Neural progenitor cell (in vitro differentiated cells): Measurements from ENCODE around the gene CCDC178. TPM values are rescaled to one million over a fixed set of nuclear protein-coding genes. Genes with fewer than 3 reads are reported as not detected.

Experiments used
- DNase-seq: peaks from one replicate; pipeline ENCODE4 v3.0.0-alpha.2; 2016; ENCODE audit warnings: low spot score
- H2AFZ ChIP-seq: fragments of 200-600 bp; sonication (generic); replicated peaks from 2 replicates; pipeline ENCODE4 v1.6.1; 2016; ENCODE audit warnings: antibody characterized with exemption
- H3F3A ChIP-seq: fragments of 200-600 bp; sonication (generic); 2 replicates; pipeline ENCODE4 v1.6.1; 2016; ENCODE audit warnings: antibody characterized with exemption, low read depth
- H3K27ac ChIP-seq: fragments of 200-600 bp; sonication (generic); 2 replicates; pipeline ENCODE4 v1.5.1; 2016; ENCODE audit warnings: mild to moderate bottlenecking
- H3K27me3 ChIP-seq: fragments of 200-600 bp; sonication (generic); 2 replicates; pipeline ENCODE4 v1.6.1; 2016; ENCODE audit warnings: mild to moderate bottlenecking, moderate library complexity
- H3K36me3 ChIP-seq: fragments of 200-600 bp; sonication (generic); 2 replicates; pipeline ENCODE4 v1.5.1; 2016
- H3K4me1 ChIP-seq: fragments of 200-600 bp; sonication (generic); 2 replicates; pipeline ENCODE4 v1.6.1; 2016; ENCODE audit warnings: mixed run types
- H3K4me2 ChIP-seq: fragments of 200-600 bp; sonication (generic); 2 replicates; pipeline ENCODE4 v1.6.1; 2016
- H3K4me3 ChIP-seq: fragments of 200-600 bp; sonication (generic); 2 replicates; pipeline ENCODE4 v1.5.1; 2016
- H3K79me2 ChIP-seq: fragments of 200-600 bp; sonication (generic); 2 replicates; pipeline ENCODE4 v1.6.1; 2016; ENCODE audit warnings: low read depth
- H3K9ac ChIP-seq: fragments of 200-600 bp; sonication (generic); 2 replicates; pipeline ENCODE4 v1.6.1; 2016
- H3K9me3 ChIP-seq: fragments of 200-600 bp; sonication (generic); 2 replicates; pipeline ENCODE4 v1.5.1; 2016; ENCODE audit warnings: low read depth
- H4K20me1 ChIP-seq: fragments of 200-600 bp; sonication (generic); 2 replicates; pipeline ENCODE4 v1.6.1; 2016; ENCODE audit warnings: low read depth
- H3K27ac Mint-ChIP-seq: 3 replicates; pipeline ENCODE4 v1.8.0; 2021; ENCODE audit warnings: mixed read lengths
- H3K27me3 Mint-ChIP-seq: 2 replicates; pipeline ENCODE4 v1.8.0; 2022; ENCODE audit warnings: low read depth, mild to moderate bottlenecking, inconsistent platforms, moderate library complexity, mixed read lengths; ENCODE audit not compliant: insufficient read depth
- H3K36me3 Mint-ChIP-seq: 3 replicates; pipeline ENCODE4 v1.8.0; 2021; ENCODE audit warnings: mixed read lengths
- H3K4me1 Mint-ChIP-seq: 3 replicates; pipeline ENCODE4 v1.8.0; 2021; ENCODE audit warnings: mixed read lengths
- H3K4me3 Mint-ChIP-seq: 3 replicates; pipeline ENCODE4 v1.8.0; 2021; ENCODE audit warnings: mild to moderate bottlenecking, moderate library complexity, mixed read lengths
- H3K9me3 Mint-ChIP-seq: 3 replicates; pipeline ENCODE4 v1.8.0; 2020; ENCODE audit warnings: mixed read lengths
- CTCF ChIP-seq: fragments of 200-600 bp; sonication (generic); IDR thresholded peaks from 2 replicates; pipeline ENCODE4 v1.5.1; 2017; ENCODE audit warnings: antibody characterized with exemption, mild to moderate bottlenecking
- EZH2 ChIP-seq: fragments of 200-600 bp; sonication (generic); IDR thresholded peaks from 2 replicates; pipeline ENCODE4 v1.6.1; 2017; ENCODE audit warnings: antibody characterized with exemption, mild to moderate bottlenecking, moderate library complexity
- EZH2phosphoT487 ChIP-seq: fragments of 200-600 bp; sonication (generic); IDR thresholded peaks from 2 replicates; pipeline ENCODE4 v1.6.1; 2017; ENCODE audit warnings: antibody characterized with exemption
- total RNA-seq: library from RNA; depleted of rRNA; stranded (reverse); fragments of >200 nt; gene quantifications from 2 replicates; pipeline ENCODE4 v1.2.3, GENCODE V29; 2015; ENCODE audit warnings: low replicate concordance

The CCDC178 gene
- total RNA-seq, 1 donor from 2014 or later, result 0.51 TPM

GRCh38 chr18:33288082-33288716, 152.3 kb downstream of the CCDC178 start:
- H3K4me3 Mint-ChIP-seq, result no peak overlapping the region
- Histone ChIP-seq H3K27me3 (no peaks in the 10 kb centered on the region), H3K4me3 (no peak overlapping the region), H2AFZ (peak overlapping the region; percentile 26), H3K4me2 (no peak overlapping the region), H3K36me3 (no peaks in the 10 kb centered on the region), H3F3A (no peaks in the 10 kb centered on the region), H3K9ac (no peak overlapping the region), H3K4me1 (no peaks in the 10 kb centered on the region), H3K79me2 (no peaks in the 10 kb centered on the region), H4K20me1 (no peaks in the 10 kb centered on the region), H3K27ac (no peak overlapping the region), H3K9me3 (no peaks in the 10 kb centered on the region)
- TF ChIP-seq EZH2phosphoT487 (no peak), CTCF (no peak), EZH2 (no peak)
- peaks cover 2% of the 10 kb centered on the region for H3K4me1 Mint-ChIP-seq
- H3K36me3 Mint-ChIP-seq, result no peaks in the 10 kb centered on the region
- no peaks in the 10 kb centered on the region for H3K9me3 Mint-ChIP-seq
- DNase-seq, result no peak
- no peak overlapping the region for H3K27ac Mint-ChIP-seq
- H3K27me3 Mint-ChIP-seq, result peaks cover 2% of the 10 kb centered on the region

- Histone ChIP-seq H3K79me2 (no peaks in the 10 kb centered on the region), H3K4me3 (no peak overlapping the region), H3K36me3 (no peaks in the 10 kb centered on the region), H2AFZ (no peak overlapping the region), H3K4me2 (no peak overlapping the region), H3F3A (no peaks in the 10 kb centered on the region), H3K9ac (no peak overlapping the region), H3K4me1 (no peaks in the 10 kb centered on the region), H3K27me3 (peaks cover 4% of the 10 kb centered on the region), H4K20me1 (no peaks in the 10 kb centered on the region), H3K9me3 (no peaks in the 10 kb centered on the region), H3K27ac (no peak overlapping the region)
- Mint-ChIP-seq H3K36me3 (no peaks in the 10 kb centered on the region), H3K27me3 (peaks cover 4% of the 10 kb centered on the region), H3K4me3 (no peak overlapping the region), H3K9me3 (peaks cover 2% of the 10 kb centered on the region), H3K27ac (no peak overlapping the region), H3K4me1 (peaks cover 2% of the 10 kb centered on the region)
- TF ChIP-seq CTCF (no peak), EZH2phosphoT487 (no peak), EZH2 (no peak)
- no peak for DNase-seq
Observed at GRCh38 chr18:33282709-33283333, 157.7 kb downstream of the CCDC178 start.

GRCh38 chr18:33282142-33282541, 158.4 kb downstream of the CCDC178 start:
- H3K27me3 Mint-ChIP-seq, result peaks cover 4% of the 10 kb centered on the region
- peaks cover 4% of the 10 kb centered on the region for H3K27me3 ChIP-seq
- H3K4me3 ChIP-seq, result no peak overlapping the region
- no peak overlapping the region for H2AFZ ChIP-seq
- no peaks in the 10 kb centered on the region for H4K20me1 ChIP-seq
- H3K9me3 Mint-ChIP-seq, result peaks cover 2% of the 10 kb centered on the region
- H3K27ac ChIP-seq, result no peak overlapping the region
- peaks cover 8% of the 10 kb centered on the region for H3K4me1 Mint-ChIP-seq
- no peak for DNase-seq
- H3K4me2 ChIP-seq, result no peak overlapping the region
- H3K79me2 ChIP-seq, result no peaks in the 10 kb centered on the region
- H3F3A ChIP-seq, result no peaks in the 10 kb centered on the region
- no peak overlapping the region for H3K9ac ChIP-seq
- no peak overlapping the region for H3K27ac Mint-ChIP-seq
- no peaks in the 10 kb centered on the region for H3K36me3 Mint-ChIP-seq
- H3K4me1 ChIP-seq, result peaks cover 3% of the 10 kb centered on the region
- no peaks in the 10 kb centered on the region for H3K9me3 ChIP-seq
- no peaks in the 10 kb centered on the region for H3K36me3 ChIP-seq
- H3K4me3 Mint-ChIP-seq, result no peak overlapping the region
- no peak for TF ChIP-seq EZH2

GRCh38 chr18:33277431-33277830, 163.1 kb downstream of the CCDC178 start:
- H3K36me3 Mint-ChIP-seq, result no peaks in the 10 kb centered on the region
- H3K4me1 Mint-ChIP-seq, result peaks cover 14% of the 10 kb centered on the region
- no peaks in the 10 kb centered on the region for H3K9me3 ChIP-seq
- no peaks in the 10 kb centered on the region for H3K36me3 ChIP-seq
- no peak overlapping the region for H3K27ac Mint-ChIP-seq
- H3K4me3 Mint-ChIP-seq, result no peak overlapping the region
- H3K4me1 ChIP-seq, result peaks cover 6% of the 10 kb centered on the region
- H3F3A ChIP-seq, result no peaks in the 10 kb centered on the region
- H3K27ac ChIP-seq, result no peak overlapping the region
- no peaks in the 10 kb centered on the region for H3K79me2 ChIP-seq
- H3K9ac ChIP-seq, result no peak overlapping the region
- H3K27me3 ChIP-seq, result peaks cover 14% of the 10 kb centered on the region
- no peak for TF ChIP-seq CTCF
- no peak for TF ChIP-seq EZH2
- peak; percentile 96 for TF ChIP-seq EZH2phosphoT487
- H2AFZ ChIP-seq, result no peak overlapping the region
- DNase-seq, result peak; percentile 57
- H3K27me3 Mint-ChIP-seq, result peaks cover 4% of the 10 kb centered on the region
- no peaks in the 10 kb centered on the region for H4K20me1 ChIP-seq
- peaks cover 2% of the 10 kb centered on the region for H3K9me3 Mint-ChIP-seq
- H3K4me2 ChIP-seq, result no peak overlapping the region
- H3K4me3 ChIP-seq, result no peak overlapping the region
